HEK293 (cell line): ENCODE data around the gene PYROXD2.
A peak's percentile ranks its signal among the peaks of the same experiment; 100 is the strongest.

Source experiments
- CTCF ChIA-PET: fragments of 350-600 bp; formaldehyde crosslinking; extraction: SDS; loops from one replicate; lab custom pipeline; 2021; ENCODE audit warnings: antibody characterized with exemption; lab: Yijun Ruan, JAX
- POLR2A ChIA-PET: fragments of 300-600 bp; formaldehyde crosslinking; extraction: SDS; loops from one replicate; lab custom pipeline; 2020; ENCODE audit warnings: antibody characterized with exemption, inconsistent platforms; lab: Yijun Ruan, JAX
- H3K27ac ChIP-seq: fragments of 200-500 bp; sonication (Bioruptor generic); 2 replicates; pipeline ENCODE4 v1.5.1; 2014; ENCODE audit warnings: low read depth, low read length, control low read depth, inconsistent platforms; ENCODE audit errors: extremely low read depth
- H3K36me3 ChIP-seq, 2 experiments: fragments of 200-500 bp in 1 of 2; sonication (Bioruptor generic) in 1 of 2; 1 replicate in 1 of 2; 2 replicates in 1 of 2; pipeline ENCODE4 v1.5.1; 2014 to 2017; ENCODE audit warnings: inconsistent platforms in 2 of 2, low read length in 2 of 2; ENCODE audit not compliant: control insufficient read depth in 2 of 2, insufficient read depth in 1 of 2
- H3K4me1 ChIP-seq: fragments of 200-500 bp; sonication (Bioruptor generic); 2 replicates; pipeline ENCODE4 v1.5.1; 2014; ENCODE audit warnings: mild to moderate bottlenecking, low read length, inconsistent platforms; ENCODE audit not compliant: control insufficient read depth, insufficient read depth
- H3K4me3 ChIP-seq: 2 replicates; pipeline ENCODE4 v1.5.1; 2011; ENCODE audit warnings: low read depth, mild to moderate bottlenecking, control low read depth, low read length, moderate library complexity
- H3K9me3 ChIP-seq: fragments of 200-500 bp; sonication (Bioruptor generic); 2 replicates; pipeline ENCODE4 v1.5.1; 2014; ENCODE audit warnings: low read depth, low read length, inconsistent platforms; ENCODE audit not compliant: control insufficient read depth, insufficient read depth
- ELK4 ChIP-seq: IDR thresholded peaks from 2 replicates; pipeline ENCODE4 v1.6.1; 2011; ENCODE audit warnings: mild to moderate bottlenecking, low read depth, low read length, borderline replicate concordance
- KLF1 ChIP-seq: fragments of 450-650 bp; formaldehyde crosslinking; IDR thresholded peaks from 2 replicates; pipeline ENCODE4 v1.5.1; 2016; ENCODE audit warnings: missing biosample characterization, missing genetic modification characterization
- KLF10 ChIP-seq: fragments of 450-650 bp; IDR thresholded peaks from 2 replicates; pipeline ENCODE4 v1.5.1; 2018; ENCODE audit warnings: missing biosample characterization, mild to moderate bottlenecking, missing genetic modification characterization
- KLF8 ChIP-seq: fragments of 450-650 bp; formaldehyde crosslinking; IDR thresholded peaks from 2 replicates; pipeline ENCODE4 v1.5.1; 2016; ENCODE audit warnings: missing biosample characterization, missing genetic modification characterization
- PRDM4 ChIP-seq: fragments of 450-650 bp; formaldehyde crosslinking; IDR thresholded peaks from 2 replicates; pipeline ENCODE4 v1.5.1; 2017; ENCODE audit warnings: missing biosample characterization, missing genetic modification characterization
- YY1 ChIP-seq: fragments of 450-650 bp; formaldehyde crosslinking; IDR thresholded peaks from 2 replicates; pipeline ENCODE4 v1.5.1; 2018; ENCODE audit warnings: missing biosample characterization, missing genetic modification characterization
- ZBTB1 ChIP-seq: fragments of 450-650 bp; formaldehyde crosslinking; IDR thresholded peaks from 2 replicates; pipeline ENCODE4 v1.5.1; 2016; ENCODE audit warnings: missing biosample characterization, missing genetic modification characterization
- ZBTB17 ChIP-seq: fragments of 450-650 bp; formaldehyde crosslinking; IDR thresholded peaks from 2 replicates; pipeline ENCODE4 v1.5.1; 2016; ENCODE audit warnings: missing biosample characterization, missing genetic modification characterization
- ZBTB20 ChIP-seq: fragments of 450-650 bp; formaldehyde crosslinking; IDR thresholded peaks from 2 replicates; pipeline ENCODE4 v1.5.1; 2016; ENCODE audit warnings: missing biosample characterization, missing genetic modification characterization
- ZBTB21 ChIP-seq: fragments of 450-650 bp; formaldehyde crosslinking; IDR thresholded peaks from 2 replicates; pipeline ENCODE4 v1.5.1; 2017; ENCODE audit warnings: missing biosample characterization, missing genetic modification characterization
- ZFP41 ChIP-seq: fragments of 450-650 bp; formaldehyde crosslinking; IDR thresholded peaks from 2 replicates; pipeline ENCODE4 v1.5.1; 2016; ENCODE audit warnings: missing biosample characterization, missing genetic modification characterization, borderline replicate concordance
- ZNF121 ChIP-seq: fragments of 450-650 bp; formaldehyde crosslinking; IDR thresholded peaks from 2 replicates; pipeline ENCODE4 v1.5.1; 2016; ENCODE audit warnings: missing biosample characterization, missing genetic modification characterization
- ZNF140 ChIP-seq: fragments of 450-650 bp; formaldehyde crosslinking; IDR thresholded peaks from 2 replicates; pipeline ENCODE4 v1.5.1; 2016; ENCODE audit warnings: missing biosample characterization, missing genetic modification characterization
- ZNF169 ChIP-seq: fragments of 450-650 bp; formaldehyde crosslinking; IDR thresholded peaks from 2 replicates; pipeline ENCODE4 v1.5.1; 2016; ENCODE audit warnings: missing biosample characterization, missing genetic modification characterization
- ZNF174 ChIP-seq: fragments of 450-650 bp; formaldehyde crosslinking; IDR thresholded peaks from 2 replicates; pipeline ENCODE4 v1.5.0; 2017; ENCODE audit warnings: missing biosample characterization, mild to moderate bottlenecking, missing genetic modification characterization
- ZNF18 ChIP-seq: fragments of 450-650 bp; formaldehyde crosslinking; IDR thresholded peaks from 2 replicates; pipeline ENCODE4 v1.5.1; 2016; ENCODE audit warnings: missing biosample characterization, missing genetic modification characterization
- ZNF335 ChIP-seq: fragments of 450-650 bp; formaldehyde crosslinking; conservative IDR thresholded peaks from 2 replicates; pipeline ENCODE4 v1.5.1; 2016; ENCODE audit warnings: missing biosample characterization, missing genetic modification characterization
- ZNF433 ChIP-seq: fragments of 450-650 bp; formaldehyde crosslinking; IDR thresholded peaks from 2 replicates; pipeline ENCODE4 v1.5.1; 2016; ENCODE audit warnings: missing biosample characterization, missing genetic modification characterization, low read depth
- ZNF501 ChIP-seq: fragments of 450-650 bp; formaldehyde crosslinking; IDR thresholded peaks from 2 replicates; pipeline ENCODE4 v1.5.1; 2016; ENCODE audit warnings: missing biosample characterization, missing genetic modification characterization
- ZNF639 ChIP-seq: fragments of 450-650 bp; formaldehyde crosslinking; IDR thresholded peaks from 2 replicates; pipeline ENCODE4 v1.5.1; 2016; ENCODE audit warnings: missing biosample characterization, missing genetic modification characterization
- ZNF792 ChIP-seq: fragments of 450-650 bp; formaldehyde crosslinking; IDR thresholded peaks from 2 replicates; pipeline ENCODE4 v1.5.1; 2016; ENCODE audit warnings: missing biosample characterization, missing genetic modification characterization
- ZSCAN23 ChIP-seq: fragments of 450-650 bp; formaldehyde crosslinking; IDR thresholded peaks from 2 replicates; pipeline ENCODE4 v1.5.1; 2016; ENCODE audit warnings: missing biosample characterization, missing genetic modification characterization
- TF ChIP-seq, protein P1 (sequence below): fragments of 450-650 bp; IDR thresholded peaks from 2 replicates; pipeline ENCODE4 v1.5.1; 2018; ENCODE audit warnings: missing biosample characterization, missing genetic modification characterization
- TF ChIP-seq, protein P2 (sequence below): fragments of 450-650 bp; formaldehyde crosslinking; IDR thresholded peaks from 2 replicates; pipeline ENCODE4 v1.5.1; 2016; ENCODE audit warnings: missing biosample characterization, missing genetic modification characterization

Gene PYROXD2

GRCh38 chr10:98450618-98451017 lies 35.6 kb upstream of the PYROXD2 start (continued):
- TF ChIP-seq ZNF335 (no peak), ZNF169 (no peak), ZBTB21 (tag by site-specific recombination) (no peak), KLF1 (tag by site-specific recombination) (no peak)
- TF ChIP-seq, protein P1, sequence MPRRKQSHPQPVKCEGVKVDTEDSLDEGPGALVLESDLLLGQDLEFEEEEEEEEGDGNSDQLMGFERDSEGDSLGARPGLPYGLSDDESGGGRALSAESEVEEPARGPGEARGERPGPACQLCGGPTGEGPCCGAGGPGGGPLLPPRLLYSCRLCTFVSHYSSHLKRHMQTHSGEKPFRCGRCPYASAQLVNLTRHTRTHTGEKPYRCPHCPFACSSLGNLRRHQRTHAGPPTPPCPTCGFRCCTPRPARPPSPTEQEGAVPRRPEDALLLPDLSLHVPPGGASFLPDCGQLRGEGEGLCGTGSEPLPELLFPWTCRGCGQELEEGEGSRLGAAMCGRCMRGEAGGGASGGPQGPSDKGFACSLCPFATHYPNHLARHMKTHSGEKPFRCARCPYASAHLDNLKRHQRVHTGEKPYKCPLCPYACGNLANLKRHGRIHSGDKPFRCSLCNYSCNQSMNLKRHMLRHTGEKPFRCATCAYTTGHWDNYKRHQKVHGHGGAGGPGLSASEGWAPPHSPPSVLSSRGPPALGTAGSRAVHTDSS (tag by site-specific recombination): no peak

- Histone ChIP-seq H3K36me3 (peaks cover 0 to 16% of the 10 kb centered on the region in 2 experiments; a peak in 1 of 3 replicates), H3K9me3 (no peaks in the 10 kb centered on the region), H3K4me1 (no peaks in the 10 kb centered on the region), H3K4me3 (no peak overlapping the region), H3K27ac (no peak overlapping the region)
- ChIA-PET CTCF (no interaction called here), POLR2A (no interaction called here)
- no peak for TF ChIP-seq ZSCAN23 (tag by site-specific recombination)
- TF ChIP-seq ZNF18 (tag by site-specific recombination): no peak
- no peak for TF ChIP-seq KLF8 (tag by site-specific recombination)
- no peak for TF ChIP-seq ZNF140 (tag by site-specific recombination)
- TF ChIP-seq, protein P2, sequence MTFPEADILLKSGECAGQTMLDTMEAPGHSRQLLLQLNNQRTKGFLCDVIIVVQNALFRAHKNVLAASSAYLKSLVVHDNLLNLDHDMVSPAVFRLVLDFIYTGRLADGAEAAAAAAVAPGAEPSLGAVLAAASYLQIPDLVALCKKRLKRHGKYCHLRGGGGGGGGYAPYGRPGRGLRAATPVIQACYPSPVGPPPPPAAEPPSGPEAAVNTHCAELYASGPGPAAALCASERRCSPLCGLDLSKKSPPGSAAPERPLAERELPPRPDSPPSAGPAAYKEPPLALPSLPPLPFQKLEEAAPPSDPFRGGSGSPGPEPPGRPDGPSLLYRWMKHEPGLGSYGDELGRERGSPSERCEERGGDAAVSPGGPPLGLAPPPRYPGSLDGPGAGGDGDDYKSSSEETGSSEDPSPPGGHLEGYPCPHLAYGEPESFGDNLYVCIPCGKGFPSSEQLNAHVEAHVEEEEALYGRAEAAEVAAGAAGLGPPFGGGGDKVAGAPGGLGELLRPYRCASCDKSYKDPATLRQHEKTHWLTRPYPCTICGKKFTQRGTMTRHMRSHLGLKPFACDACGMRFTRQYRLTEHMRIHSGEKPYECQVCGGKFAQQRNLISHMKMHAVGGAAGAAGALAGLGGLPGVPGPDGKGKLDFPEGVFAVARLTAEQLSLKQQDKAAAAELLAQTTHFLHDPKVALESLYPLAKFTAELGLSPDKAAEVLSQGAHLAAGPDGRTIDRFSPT (tag by site-specific recombination): no peak
- TF ChIP-seq ZFP41: no peak
- no peak for TF ChIP-seq ELK4
- no peak for TF ChIP-seq ZNF433 (tag by site-specific recombination)
Measured at GRCh38 chr10:98449287-98449686, 34.3 kb upstream of the PYROXD2 start.

GRCh38 chr10:98446661-98447221 lies 31.8 kb upstream of the PYROXD2 start, which contains the start of gene HPS1:
Gene HPS1, minus strand, starts transcription at chr10:98446935. Its CDS starts 3,695 bp downstream, at chr10:98443240.
- POLR2A ChIA-PET: no interaction called here
- Histone ChIP-seq H3K9me3 (no peaks in the 10 kb centered on the region), H3K4me1 (no peaks in the 10 kb centered on the region), H3K27ac (no peak within 1 kb of the TSS; the same call in 1 of the 2 replicates), H3K36me3 (peaks cover 7 to 41% of the 10 kb centered on the region in 2 experiments; a peak in 2 of 3 replicates), H3K4me3 (peak within 1 kb of the TSS; percentile 89)
- CTCF ChIA-PET: interaction anchor here (0.6 to 1.4 kb wide), 5 partner anchors 15 to 942 kb away, joined by 3 read pairs; no protein-coding TSS in a partner anchor
- no peak; the same call in 1 of the 2 replicates for TF ChIP-seq ZBTB20
- no peak for TF ChIP-seq ZNF792 (tag by site-specific recombination)
- TF ChIP-seq PRDM4: no peak
- no peak for TF ChIP-seq ZNF639 (tag by site-specific recombination)
- TF ChIP-seq ZNF174 (tag by site-specific recombination): no peak
- TF ChIP-seq ZNF501 (tag by site-specific recombination): no peak
- TF ChIP-seq KLF10: peak; percentile 68; the same call in 1 of the 2 replicates
- no peak for TF ChIP-seq ZBTB1 (tag by site-specific recombination)
- TF ChIP-seq YY1: peak; percentile 25; the same call in 1 of the 2 replicates
- no peak for TF ChIP-seq ZNF121 (tag by site-specific recombination)
- TF ChIP-seq ZBTB21 (tag by site-specific recombination): no peak
- no peak; the same call in 1 of the 2 replicates for TF ChIP-seq ZBTB17 (tag by site-specific recombination)
- TF ChIP-seq ZNF335: peak; percentile 61
